ENCODE data around the gene EPB41L1.
"Not testable (repeated sequence)": the region's sequence is repeated elsewhere in the genome, so short reads cannot be mapped to it uniquely, and the experiment has no call there.

EPB41L1 gene

GRCh38 chr20:36126836-36127527, 27.6 kb upstream of the EPB41L1 start:
- no peak for DNase-seq (ENCODE audit: low read depth)

- no peak for DNase-seq (ENCODE audit: low read depth)
These were observed 25.9 kb upstream of the EPB41L1 start for GRCh38 chr20:36128463-36129159.

GRCh38 chr20:36129160-36129543, 25.4 kb upstream of the EPB41L1 start:
- no peak for DNase-seq (ENCODE audit: low read depth)

GRCh38 chr20:36130390-36130789, 24.1 kb upstream of the EPB41L1 start:
- no peak for DNase-seq (ENCODE audit: low read depth)

- no peak for DNase-seq (ENCODE audit: low read depth)
These were observed 21.7 kb upstream of the EPB41L1 start for GRCh38 chr20:36132802-36133211.

GRCh38 chr20:36133821-36134220, 20.7 kb upstream of the EPB41L1 start:
- DNase-seq (ENCODE audit: low read depth), result no peak

GRCh38 chr20:36135159-36135558, 19.4 kb upstream of the EPB41L1 start:
- no peak for DNase-seq (ENCODE audit: low read depth)

GRCh38 chr20:36135821-36136220, 18.7 kb upstream of the EPB41L1 start:
- no peak for DNase-seq (ENCODE audit: low read depth)

GRCh38 chr20:36137313-36137712, 17.2 kb upstream of the EPB41L1 start:
- DNase-seq (ENCODE audit: low read depth), result not testable (repeated sequence)

GRCh38 chr20:36141310-36141709, 13.2 kb upstream of the EPB41L1 start:
- no peak for DNase-seq (ENCODE audit: low read depth)

GRCh38 chr20:36144336-36144735, 10.2 kb upstream of the EPB41L1 start:
- DNase-seq (ENCODE audit: low read depth), result no peak

- no peak for DNase-seq (ENCODE audit: low read depth)
These were observed 8.4 kb upstream of the EPB41L1 start for GRCh38 chr20:36145877-36146707.

GRCh38 chr20:36147690-36148089, 6.8 kb upstream of the EPB41L1 start:
- DNase-seq (ENCODE audit: low read depth), result no peak

GRCh38 chr20:36148439-36148838, 6.1 kb upstream of the EPB41L1 start:
- DNase-seq (ENCODE audit: low read depth), result no peak

GRCh38 chr20:36149012-36149411, 5.5 kb upstream of the EPB41L1 start:
- DNase-seq (ENCODE audit: low read depth), result no peak

- DNase-seq (ENCODE audit: low read depth), result no peak
These were observed 5.1 kb upstream of the EPB41L1 start for GRCh38 chr20:36149469-36149868.

GRCh38 chr20:36150489-36150846, 4.1 kb upstream of the EPB41L1 start:
- no peak for DNase-seq (ENCODE audit: low read depth)

GRCh38 chr20:36150847-36151539, 3.5 kb upstream of the EPB41L1 start:
- DNase-seq (ENCODE audit: low read depth), result no peak

GRCh38 chr20:36152261-36152660, 2.3 kb upstream of the EPB41L1 start:
- no peak for DNase-seq (ENCODE audit: low read depth)

GRCh38 chr20:36153204-36153603, 1.3 kb upstream of the EPB41L1 start:
- no peak for DNase-seq (ENCODE audit: low read depth)

- DNase-seq (ENCODE audit: low read depth), result no peak
These were observed 522 bp upstream of the EPB41L1 start for GRCh38 chr20:36153736-36154699.
